ENCODE results near the gene URB2. TPM values are rescaled to one million over a fixed set of nuclear protein-coding genes. Genes with fewer than 3 reads are reported as not detected.

The URB2 gene
- total RNA-seq, 1 experiment from 2014 or later, result 31.8 TPM

- no peak for DNase-seq (ENCODE audit: low read depth)
Measured at GRCh38 chr1:229643996-229644745, 18.1 kb downstream of the URB2 start.

GRCh38 chr1:229645324-229645993, 19.4 kb downstream of the URB2 start:
- DNase-seq (ENCODE audit: low read depth), result no peak

GRCh38 chr1:229648406-229648805, 22.4 kb downstream of the URB2 start:
- DNase-seq (ENCODE audit: low read depth), result no peak

- no peak for DNase-seq (ENCODE audit: low read depth)
Measured at GRCh38 chr1:229650045-229650444, 24.0 kb downstream of the URB2 start.

- DNase-seq (ENCODE audit: low read depth), result no peak
Measured at GRCh38 chr1:229651546-229651945, 25.5 kb downstream of the URB2 start.

- no peak for DNase-seq (ENCODE audit: low read depth)
Measured at GRCh38 chr1:229653420-229653819, 27.4 kb downstream of the URB2 start.

- no peak for DNase-seq (ENCODE audit: low read depth)
Measured at GRCh38 chr1:229655781-229656180, 29.7 kb downstream of the URB2 start.

GRCh38 chr1:229657993-229658755, 32.1 kb downstream of the URB2 start:
- no peak for DNase-seq (ENCODE audit: low read depth)

GRCh38 chr1:229661022-229661877, 35.2 kb downstream of the URB2 start:
- DNase-seq (ENCODE audit: low read depth), result peak; percentile 46

GRCh38 chr1:229661897-229662296, 35.9 kb downstream of the URB2 start:
- no peak for DNase-seq (ENCODE audit: low read depth)

GRCh38 chr1:229664133-229664689, 38.2 kb downstream of the URB2 start:
- DNase-seq (ENCODE audit: low read depth), result peak; percentile 69

GRCh38 chr1:229665912-229666558, 40.0 kb downstream of the URB2 start:
- DNase-seq (ENCODE audit: low read depth), result no peak

GRCh38 chr1:229666585-229666984, 40.5 kb downstream of the URB2 start:
- DNase-seq (ENCODE audit: low read depth), result no peak

GRCh38 chr1:229669333-229669732, 43.3 kb downstream of the URB2 start:
- no peak for DNase-seq (ENCODE audit: low read depth)

GRCh38 chr1:229671310-229671709, 45.3 kb downstream of the URB2 start:
- no peak for DNase-seq (ENCODE audit: low read depth)

- no peak for DNase-seq (ENCODE audit: low read depth)
Measured at GRCh38 chr1:229672246-229672645, 46.2 kb downstream of the URB2 start.

- no peak for DNase-seq (ENCODE audit: low read depth)
Measured at GRCh38 chr1:229674042-229674441, 48.0 kb downstream of the URB2 start.

GRCh38 chr1:229675396-229675795, 49.3 kb downstream of the URB2 start:
- DNase-seq (ENCODE audit: low read depth), result no peak

- no peak for DNase-seq (ENCODE audit: low read depth)
Measured at GRCh38 chr1:229685149-229685548, 59.1 kb downstream of the URB2 start.

- peak; percentile 0 for DNase-seq (ENCODE audit: low read depth)
Measured at GRCh38 chr1:229689273-229689672, 63.2 kb downstream of the URB2 start.

All from HT1080 (cell line).